Gastrocnemius medialis (tissue), 4 donors: ENCODE data around the gene AMIGO3. TPM values are rescaled to one million over a fixed set of nuclear protein-coding genes. Genes with fewer than 3 reads are reported as not detected.
A peak's percentile ranks its signal among the peaks of the same experiment; 100 is the strongest.

Experiments used
- ATAC-seq, 2 donors: fragments of 150-250 bp; one replicate each; pipeline ENCODE4 v1.9.1; 2016
- DNase-seq, 2 donors: peaks; one replicate each; pipeline ENCODE4 v3.0.0-alpha.2; 2019
- H3K27ac ChIP-seq, 4 donors: fragments of 200-600 bp; sonication (generic); 1 replicate in 1 of 4; 2 replicates in 3 of 4; pipeline ENCODE4 v1.5.1; 2016 to 2018; ENCODE audit warnings: mild to moderate bottlenecking in 2 of 4, moderate library complexity in 1 of 4
- H3K27me3 ChIP-seq, 3 donors: fragments of 200-600 bp; sonication (generic) in 2 of 3; 1 replicate in 1 of 3; 2 replicates in 2 of 3; pipeline versions ENCODE4 v1.5.1 to v1.6.0; 2016 to 2019; ENCODE audit warnings: mild to moderate bottlenecking in 1 of 3, moderate library complexity in 1 of 3
- H3K36me3 ChIP-seq, 2 donors: fragments of 200-600 bp; sonication (generic) in 1 of 2; one replicate each; pipeline ENCODE4 v1.5.1; 2017 to 2018
- H3K4me1 ChIP-seq, 2 donors: fragments of 200-600 bp; sonication (generic) in 1 of 2; one replicate each; pipeline ENCODE4 v1.5.1; 2016 to 2017; ENCODE audit warnings: mild to moderate bottlenecking in 2 of 2
- H3K4me3 ChIP-seq, 4 donors: fragments of 200-600 bp; sonication (generic) in 3 of 4; 1 replicate in 1 of 4; 2 replicates in 3 of 4; pipeline ENCODE4 v1.5.1; 2016 to 2019; ENCODE audit warnings: mild to moderate bottlenecking in 2 of 4
- H3K9me3 ChIP-seq, 3 donors: fragments of 200-600 bp; sonication (generic) in 2 of 3; 1 replicate in 1 of 3; 2 replicates in 2 of 3; pipeline ENCODE4 v1.5.1; 2016 to 2019
- CTCF ChIP-seq, 5 experiments: fragments of 450-650 bp in 3 of 5; fragments of 200-600 bp in 2 of 5; sonication (generic) in 2 of 5; IDR thresholded peaks in 4 of 5; conservative IDR thresholded peaks in 1 of 5; 1 replicate in 4 of 5; 2 replicates in 1 of 5; pipeline ENCODE4 v1.5.1; 2016 to 2019; ENCODE audit warnings: antibody characterized with exemption in 5 of 5, mild to moderate bottlenecking in 3 of 5, moderate library complexity in 3 of 5
- POLR2A ChIP-seq, 2 donors: fragments of 450-650 bp; IDR thresholded peaks; one replicate each; pipeline ENCODE4 v1.6.1; 2017; ENCODE audit warnings: antibody characterized with exemption in 2 of 2, mild to moderate bottlenecking in 2 of 2, moderate library complexity in 2 of 2
- in situ Hi-C, 4 donors: fragments of 200-750 bp; cut with MboI; loops; one replicate each; pipeline versions ENCODE4 v1.15.0 to v1.8.0; 2017; ENCODE audit warnings: low sequenced_read_pairs in 4 of 4
- intact Hi-C: fragments of 100-400 bp; cut with DNase I; formaldehyde crosslinking; loops from one replicate; pipeline ENCODE4 v1.15.1; 2023; ENCODE audit warnings: low total_unique reads
- total RNA-seq, 4 donors: library from RNA; depleted of rRNA; stranded (reverse); fragments of >200 nt; gene quantifications; one replicate each; pipeline versions ENCODE4 v1.1.0 to v1.2.3, GENCODE V29; 2016

AMIGO3 gene
- total RNA-seq, 4 donors from 2014 or later = 0.10 to 0.76 (median 0.42) TPM; not detected in 1

DNA sequence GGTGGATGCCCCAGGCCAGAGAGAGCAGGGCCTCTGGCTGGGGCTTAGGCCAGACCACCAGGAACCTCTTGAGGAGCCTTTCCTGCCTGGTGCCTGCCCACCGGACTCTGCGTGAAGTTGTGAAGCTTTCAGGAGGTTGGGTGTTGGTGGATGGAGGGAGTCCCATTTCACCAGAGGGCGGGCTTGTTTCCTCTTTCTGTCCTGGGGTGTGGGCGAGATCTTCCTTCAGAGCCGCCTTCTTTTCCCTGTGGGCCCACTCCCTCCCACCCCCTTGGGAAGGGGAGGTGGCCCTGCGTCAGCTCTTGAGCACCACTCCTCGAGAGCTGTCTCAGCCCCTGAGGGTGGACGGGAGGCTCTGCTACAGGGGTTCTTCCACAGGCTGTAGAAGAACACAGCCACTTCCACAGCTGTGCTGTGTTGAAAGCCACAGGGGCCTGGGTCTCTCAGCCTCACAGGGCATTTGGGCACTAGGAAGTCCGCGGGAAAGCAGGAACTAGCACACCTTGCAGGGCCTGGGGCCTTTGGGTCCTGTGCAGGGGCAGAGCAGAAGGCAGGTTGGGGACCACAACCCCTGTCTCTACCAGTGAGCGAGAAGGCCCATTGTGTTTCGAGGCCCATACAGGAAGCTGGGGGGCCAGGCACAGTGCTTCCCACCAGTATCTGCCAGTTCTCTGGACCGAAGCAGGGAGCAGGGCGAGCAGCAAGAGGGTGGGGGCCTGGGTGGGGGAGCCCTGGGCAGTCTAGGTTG lies 2.1 kb downstream of the AMIGO3 start:
- TF ChIP-seq POLR2A (IDR thresholded peaks at IDR 0.05) (no peak), CTCF (IDR thresholded peaks at IDR 0.05 in 4 of 5, conservative IDR thresholded peaks at IDR 0.05 in 1 of 5) (no peak)
- H3K4me1 ChIP-seq = peaks cover 16 to 42% of the 10 kb centered on the region in 2 donors
- ATAC-seq (no peak), DNase-seq (peak in 1 of 2 donors; percentile 13)
- in situ Hi-C loops = no loop called here
- intact Hi-C loops = no loop called here
- no peaks in the 10 kb centered on the region for H3K9me3 ChIP-seq
- no peak overlapping the region for H3K4me3 ChIP-seq
- H3K36me3 ChIP-seq = peaks cover 0 to 32% of the 10 kb centered on the region in 2 donors
- no peak overlapping the region for H3K27ac ChIP-seq
- no peaks in the 10 kb centered on the region for H3K27me3 ChIP-seq

DNA sequence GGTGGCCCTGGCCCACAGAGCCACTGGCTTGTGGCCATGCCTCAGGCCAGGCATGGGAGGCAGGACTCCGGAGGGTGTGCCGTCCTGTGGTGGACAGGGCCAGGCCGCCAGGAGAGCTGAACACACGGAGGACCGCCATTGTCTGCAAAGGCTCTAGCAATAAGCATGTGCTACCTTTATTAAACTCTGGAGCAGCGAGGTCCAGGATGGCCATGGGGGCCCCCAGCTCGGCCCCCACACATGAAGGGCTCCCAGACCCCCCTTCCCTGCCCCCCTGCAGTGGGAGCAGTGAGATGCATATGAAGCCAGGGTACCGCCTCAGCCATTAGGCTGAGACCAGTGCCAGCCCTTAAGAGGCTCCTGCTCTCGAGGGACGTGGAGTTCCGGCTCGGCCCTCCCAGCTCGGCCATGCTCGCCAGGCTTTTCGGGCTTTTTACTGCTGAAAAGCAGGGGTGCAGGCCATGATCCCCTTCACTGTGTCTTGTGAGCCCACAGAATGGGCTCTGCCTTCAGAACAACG lies 2.7 kb downstream of the AMIGO3 start:
- intact Hi-C loops = no loop called here
- in situ Hi-C loops = no loop called here
- no peaks in the 10 kb centered on the region for H3K27me3 ChIP-seq
- no peak for DNase-seq
- no peak for ATAC-seq
- TF ChIP-seq POLR2A (IDR thresholded peaks at IDR 0.05) (no peak), CTCF (IDR thresholded peaks at IDR 0.05 in 4 of 5, conservative IDR thresholded peaks at IDR 0.05 in 1 of 5) (no peak)
- H3K4me1 ChIP-seq = peaks cover 16 to 42% of the 10 kb centered on the region in 2 donors
- H3K9me3 ChIP-seq = no peaks in the 10 kb centered on the region
- H3K27ac ChIP-seq = no peak overlapping the region
- H3K4me3 ChIP-seq = no peak overlapping the region
- H3K36me3 ChIP-seq = peaks cover 0 to 29% of the 10 kb centered on the region in 2 donors

DNA sequence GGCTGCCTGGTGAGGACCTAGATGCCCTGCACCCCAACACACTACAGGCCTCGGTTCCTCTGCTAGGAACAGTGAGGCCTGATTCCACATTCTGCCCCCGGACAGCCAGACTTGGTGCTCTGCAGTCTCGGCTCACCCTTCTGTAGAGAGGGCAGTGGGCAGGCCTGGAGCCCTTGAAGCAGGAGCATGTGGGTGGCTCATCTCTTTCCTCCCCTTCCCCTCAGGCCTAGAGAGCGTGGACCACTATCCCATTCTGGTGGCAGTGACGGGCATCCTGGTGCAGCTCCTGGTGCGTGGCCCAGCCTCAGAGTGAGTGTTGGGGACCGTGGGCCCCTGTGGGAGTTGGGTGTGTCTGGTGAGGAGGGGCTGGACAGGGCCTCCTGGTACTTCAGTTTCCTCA lies 3.3 kb downstream of the AMIGO3 start:
- Histone ChIP-seq H3K4me3 (no peak overlapping the region), H3K27ac (no peak overlapping the region), H3K4me1 (peaks cover 16 to 42% of the 10 kb centered on the region in 2 donors), H3K27me3 (no peaks in the 10 kb centered on the region), H3K9me3 (no peaks in the 10 kb centered on the region), H3K36me3 (peaks cover 0 to 27% of the 10 kb centered on the region in 2 donors)
- TF ChIP-seq POLR2A (IDR thresholded peaks at IDR 0.05) (no peak), CTCF (IDR thresholded peaks at IDR 0.05 in 4 of 5, conservative IDR thresholded peaks at IDR 0.05 in 1 of 5) (no peak)
- intact Hi-C loops (no loop called here), in situ Hi-C loops (no loop called here)
- ATAC-seq = no peak
- no peak for DNase-seq

DNA sequence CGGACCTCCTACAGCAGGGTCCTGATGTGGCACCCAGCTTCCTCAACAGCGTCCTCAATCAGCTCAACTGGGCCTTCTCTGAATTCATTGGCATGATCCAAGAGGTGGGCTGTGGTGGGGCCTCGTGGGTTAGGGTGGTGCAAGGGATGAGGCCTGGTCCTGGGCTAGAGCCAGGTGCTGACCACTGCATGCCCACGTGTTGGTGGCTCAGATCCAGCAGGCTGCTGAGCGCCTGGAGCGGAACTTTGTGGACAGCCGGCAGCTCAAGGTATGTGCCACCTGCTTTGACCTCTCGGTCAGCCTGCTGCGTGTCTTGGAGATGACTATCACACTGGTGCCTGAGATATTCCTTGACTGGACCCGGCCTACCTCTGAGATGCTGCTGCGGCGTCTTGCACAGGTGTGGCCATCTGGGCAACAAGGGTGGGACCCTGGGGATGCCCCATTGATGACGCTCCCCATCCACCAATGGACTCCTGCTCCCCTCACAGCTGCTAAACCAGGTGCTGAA lies 3.8 kb downstream of the AMIGO3 start:
- TF ChIP-seq POLR2A (IDR thresholded peaks at IDR 0.05) (no peak), CTCF (IDR thresholded peaks at IDR 0.05 in 4 of 5, conservative IDR thresholded peaks at IDR 0.05 in 1 of 5) (no peak)

More for the DNA sequence above, 3.8 kb downstream of the AMIGO3 start:
- Histone ChIP-seq H3K4me1 (peaks cover 16 to 42% of the 10 kb centered on the region in 2 donors), H3K27ac (peak overlapping the region in 1 of 4 donors; percentile 75), H3K4me3 (no peak overlapping the region), H3K9me3 (no peaks in the 10 kb centered on the region), H3K36me3 (peaks cover 0 to 22% of the 10 kb centered on the region in 2 donors), H3K27me3 (no peaks in the 10 kb centered on the region)
- ATAC-seq (no peak), DNase-seq (peak in 1 of 2 donors; percentile 17)
- intact Hi-C loops = no loop called here
- in situ Hi-C loops = no loop called here
